ENCODE results near the gene KLHL36.

KLHL36 gene

GRCh38 chr16:84699712-84700445, 51.6 kb downstream of the KLHL36 start, which contains the start of gene USP10:
Gene USP10, plus strand, starts transcription at chr16:84700000. Its CDS starts 91 bp downstream, at chr16:84700091.
- Histone ChIP-seq H3K4me3 (ENCODE audit: extremely low read depth, insufficient read depth, low read length, poor library complexity, severe bottlenecking) (peak within 1 kb of the TSS; percentile 96), H3K4me1 (ENCODE audit: control insufficient read depth, insufficient read depth, low read length, poor library complexity, severe bottlenecking) (no peaks in the 10 kb centered on the region), H3K9me3 (ENCODE audit: control insufficient read depth, low read length) (no peaks in the 10 kb centered on the region), H3K36me3 (ENCODE audit: control insufficient read depth, insufficient read depth, low read length) (peaks cover 3% of the 10 kb centered on the region), H3K27ac (ENCODE audit: low read depth, low read length, severe bottlenecking) (peak within 1 kb of the TSS; percentile 20)
- 0% methylated on average over 39 to 80 of the region's 97 CpGs for WGBS, 2 experiments (ENCODE audit: insufficient coverage in 2 of 2)

- H3K9me3 ChIP-seq (ENCODE audit: control insufficient read depth, low read length) = no peaks in the 10 kb centered on the region
- H3K4me1 ChIP-seq (ENCODE audit: control insufficient read depth, insufficient read depth, low read length, poor library complexity, severe bottlenecking) = no peaks in the 10 kb centered on the region
- WGBS, 2 experiments (ENCODE audit: insufficient coverage in 2 of 2) = 1% methylated on average over 17 of the region's 28 CpGs
- peak overlapping the region; percentile 96 for H3K4me3 ChIP-seq (ENCODE audit: extremely low read depth, insufficient read depth, low read length, poor library complexity, severe bottlenecking)
- H3K36me3 ChIP-seq (ENCODE audit: control insufficient read depth, insufficient read depth, low read length) = peaks cover 5% of the 10 kb centered on the region
- peak overlapping the region; percentile 20 for H3K27ac ChIP-seq (ENCODE audit: low read depth, low read length, severe bottlenecking)
These were observed 52.4 kb downstream of the KLHL36 start for GRCh38 chr16:84700446-84701300.

GRCh38 chr16:84703681-84704080, 55.4 kb downstream of the KLHL36 start:
- H3K36me3 ChIP-seq (ENCODE audit: control insufficient read depth, insufficient read depth, low read length) = peaks cover 12% of the 10 kb centered on the region
- no peaks in the 10 kb centered on the region for H3K9me3 ChIP-seq (ENCODE audit: control insufficient read depth, low read length)
- H3K4me1 ChIP-seq (ENCODE audit: control insufficient read depth, insufficient read depth, low read length, poor library complexity, severe bottlenecking) = peaks cover 10% of the 10 kb centered on the region
- H3K27ac ChIP-seq (ENCODE audit: low read depth, low read length, severe bottlenecking) = no peak overlapping the region
- H3K4me3 ChIP-seq (ENCODE audit: extremely low read depth, insufficient read depth, low read length, poor library complexity, severe bottlenecking) = no peak overlapping the region
- 98% methylated on average over 9 to 10 of the region's 10 CpGs for WGBS, 2 experiments (ENCODE audit: insufficient coverage in 2 of 2)

GRCh38 chr16:84704253-84704652, 55.9 kb downstream of the KLHL36 start:
- H3K4me1 ChIP-seq (ENCODE audit: control insufficient read depth, insufficient read depth, low read length, poor library complexity, severe bottlenecking) = peaks cover 15% of the 10 kb centered on the region
- H3K4me3 ChIP-seq (ENCODE audit: extremely low read depth, insufficient read depth, low read length, poor library complexity, severe bottlenecking) = no peak overlapping the region
- peaks cover 12% of the 10 kb centered on the region for H3K36me3 ChIP-seq (ENCODE audit: control insufficient read depth, insufficient read depth, low read length)
- no peak overlapping the region for H3K27ac ChIP-seq (ENCODE audit: low read depth, low read length, severe bottlenecking)
- no peaks in the 10 kb centered on the region for H3K9me3 ChIP-seq (ENCODE audit: control insufficient read depth, low read length)
- WGBS, 2 experiments (ENCODE audit: insufficient coverage in 2 of 2) = 100% methylated on average over 1 of the region's 2 CpGs; no CpG with 5 or more reads in 1 of the 2 experiments

- Histone ChIP-seq H3K4me1 (ENCODE audit: control insufficient read depth, insufficient read depth, low read length, poor library complexity, severe bottlenecking) (peaks cover 23% of the 10 kb centered on the region), H3K4me3 (ENCODE audit: extremely low read depth, insufficient read depth, low read length, poor library complexity, severe bottlenecking) (no peak overlapping the region), H3K9me3 (ENCODE audit: control insufficient read depth, low read length) (no peaks in the 10 kb centered on the region), H3K27ac (ENCODE audit: low read depth, low read length, severe bottlenecking) (no peak overlapping the region), H3K36me3 (ENCODE audit: control insufficient read depth, insufficient read depth, low read length) (peaks cover 12% of the 10 kb centered on the region)
- WGBS, 2 experiments (ENCODE audit: insufficient coverage in 2 of 2) = no CpG with 5 or more reads among the region's 1 CpG
These were observed 58.5 kb downstream of the KLHL36 start for GRCh38 chr16:84706856-84707255.

GRCh38 chr16:84709609-84710008, 61.3 kb downstream of the KLHL36 start:
- Histone ChIP-seq H3K27ac (ENCODE audit: low read depth, low read length, severe bottlenecking) (no peak overlapping the region), H3K9me3 (ENCODE audit: control insufficient read depth, low read length) (no peaks in the 10 kb centered on the region), H3K4me1 (ENCODE audit: control insufficient read depth, insufficient read depth, low read length, poor library complexity, severe bottlenecking) (peaks cover 32% of the 10 kb centered on the region), H3K36me3 (ENCODE audit: control insufficient read depth, insufficient read depth, low read length) (peaks cover 21% of the 10 kb centered on the region), H3K4me3 (ENCODE audit: extremely low read depth, insufficient read depth, low read length, poor library complexity, severe bottlenecking) (no peak overlapping the region)
- 81 to 85% methylated on average over 10 of the region's 10 CpGs for WGBS, 2 experiments (ENCODE audit: insufficient coverage in 2 of 2)

- Histone ChIP-seq H3K9me3 (ENCODE audit: control insufficient read depth, low read length) (no peaks in the 10 kb centered on the region), H3K4me1 (ENCODE audit: control insufficient read depth, insufficient read depth, low read length, poor library complexity, severe bottlenecking) (peaks cover 32% of the 10 kb centered on the region), H3K27ac (ENCODE audit: low read depth, low read length, severe bottlenecking) (no peak overlapping the region), H3K36me3 (ENCODE audit: control insufficient read depth, insufficient read depth, low read length) (peaks cover 17% of the 10 kb centered on the region), H3K4me3 (ENCODE audit: extremely low read depth, insufficient read depth, low read length, poor library complexity, severe bottlenecking) (no peak overlapping the region)
- WGBS, 2 experiments (ENCODE audit: insufficient coverage in 2 of 2) = 94 to 95% methylated on average over 9 to 11 of the region's 11 CpGs
These were observed 62.4 kb downstream of the KLHL36 start for GRCh38 chr16:84710686-84711085.
